C4-2B (cell line): ENCODE measurements around the gene PPBP.

Source experiments
- CTCF ChIP-seq: fragments of 450-650 bp; conservative IDR thresholded peaks from 2 replicates; pipeline ENCODE4 v1.5.1; 2017; ENCODE audit warnings: mild to moderate bottlenecking
- ZFX ChIP-seq: fragments of 450-650 bp; IDR thresholded peaks from 2 replicates; pipeline ENCODE4 v1.6.1; 2017

DNA sequence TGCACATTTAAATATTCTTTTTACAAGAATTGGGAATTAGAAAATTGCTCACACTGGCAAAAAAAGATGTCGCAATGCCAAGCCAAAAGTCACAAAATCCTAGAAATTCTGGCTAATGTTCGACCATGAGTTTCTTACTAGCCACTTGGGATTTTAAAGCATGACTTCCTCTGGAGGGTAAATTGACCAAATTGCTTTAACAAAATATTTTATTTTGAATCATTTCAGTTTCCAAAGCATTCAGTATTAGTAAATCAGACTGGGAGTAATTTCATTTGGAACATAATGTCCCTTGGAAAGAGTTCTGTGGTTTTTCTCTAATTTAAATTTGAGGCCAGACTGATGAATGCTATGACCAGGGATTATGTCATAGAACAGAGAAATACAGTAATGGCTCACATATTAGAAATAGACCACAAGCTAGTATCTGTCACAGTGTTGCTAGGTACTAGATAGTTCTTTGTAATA, 18.1 kb upstream of the PPBP start:
- TF ChIP-seq CTCF (no peak), ZFX (no peak)
